Vagina (tissue), 2 donors: ENCODE measurements around the gene ZNF273. TPM values are rescaled to one million over a fixed set of nuclear protein-coding genes. Genes with fewer than 3 reads are reported as not detected.

ENCODE experiments used
- DNase-seq, 2 donors: peaks; one replicate each; pipeline ENCODE4 v3.0.0-alpha.2; 2017; ENCODE audit errors: extremely low spot score in 2 of 2
- H3K27ac ChIP-seq: fragments of 200-600 bp; sonication (generic); one replicate; pipeline ENCODE4 v1.5.1; 2019
- H3K27me3 ChIP-seq: fragments of 200-600 bp; sonication (generic); one replicate; pipeline ENCODE4 v1.5.1; 2019
- H3K36me3 ChIP-seq, 2 donors: fragments of 200-600 bp; sonication (generic); one replicate each; pipeline ENCODE4 v1.5.1; 2017 to 2019
- H3K4me1 ChIP-seq: fragments of 200-600 bp; sonication (generic); one replicate; pipeline ENCODE4 v1.5.1; 2019
- H3K4me3 ChIP-seq, 2 donors: fragments of 200-600 bp; sonication (generic); 1 replicate in 1 of 2; 2 replicates in 1 of 2; pipeline ENCODE4 v1.5.1; 2016 to 2019
- H3K9me3 ChIP-seq: fragments of 200-600 bp; sonication (generic); one replicate; pipeline ENCODE4 v1.5.1; 2019
- POLR2A ChIP-seq, 2 donors: fragments of 450-650 bp; IDR thresholded peaks; one replicate each; pipeline ENCODE4 v1.6.1; 2017; ENCODE audit warnings: antibody characterized with exemption in 2 of 2, mild to moderate bottlenecking in 2 of 2, moderate library complexity in 2 of 2
- POLR2AphosphoS5 ChIP-seq, 2 donors: sonication (generic); formaldehyde crosslinking; IDR thresholded peaks; one replicate each; pipeline ENCODE4 v1.9.0; 2017; ENCODE audit warnings: antibody characterized with exemption in 2 of 2, mild to moderate bottlenecking in 2 of 2, low read depth in 1 of 2; ENCODE audit not compliant: insufficient read depth in 1 of 2
- intact Hi-C: fragments of 100-400 bp; cut with DNase I; formaldehyde crosslinking; loops from one replicate; pipeline ENCODE4 v1.15.1; 2023
- total RNA-seq: library from RNA; depleted of rRNA; stranded (reverse); fragments of >200 nt; gene quantifications from one replicate; pipeline ENCODE4 v1.2.3, GENCODE V29; 2016
- TF ChIP-seq, protein P1 (sequence below), 3 experiments: fragments of 450-650 bp in 2 of 3; fragments of 200-600 bp in 1 of 3; sonication (generic) in 1 of 3; IDR thresholded peaks; one replicate each; pipeline ENCODE4 v1.5.1; 2017 to 2019; ENCODE audit warnings: antibody characterized with exemption in 3 of 3, mild to moderate bottlenecking in 2 of 3, moderate library complexity in 2 of 3

ZNF273 gene
- total RNA-seq, 1 donor from 2014 or later: 47.4 TPM

DNA sequence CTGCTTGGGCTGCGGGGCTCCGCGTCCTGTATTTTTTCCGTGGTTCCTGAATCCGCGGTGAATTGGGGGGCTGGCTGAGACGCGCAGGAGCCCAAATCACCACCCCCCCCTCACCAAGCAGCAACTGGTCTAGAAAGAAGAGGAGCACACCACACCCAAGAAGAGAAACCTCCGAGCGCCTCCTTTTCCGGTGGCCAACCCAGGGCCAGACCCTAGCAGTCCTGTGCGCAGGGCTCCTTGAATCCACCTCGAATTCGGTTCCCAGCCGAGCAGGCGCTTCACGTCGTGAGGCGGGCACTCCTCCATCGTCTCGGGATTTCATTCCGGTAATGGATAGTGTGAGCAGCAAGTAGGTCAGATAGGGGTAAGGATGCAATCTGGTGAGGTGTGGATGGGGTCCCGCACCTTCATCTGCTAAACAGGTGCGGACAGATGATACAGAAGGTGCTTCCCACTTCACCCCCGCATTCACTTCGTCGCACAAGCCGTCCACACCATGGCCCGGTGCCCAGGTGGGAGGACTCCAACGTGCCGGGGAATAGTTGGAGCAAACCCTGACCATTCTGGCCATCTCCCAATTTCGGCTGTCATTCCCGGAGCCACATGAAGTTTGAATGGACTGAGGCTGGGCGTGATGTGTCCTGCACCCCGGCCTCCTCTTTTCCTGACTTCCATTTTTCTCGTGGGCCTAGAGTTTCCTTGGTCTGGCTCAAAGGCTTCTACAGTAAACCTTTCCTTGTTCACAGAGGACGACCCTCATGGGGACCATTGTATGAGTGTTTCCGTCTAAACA lies 19.8 kb upstream of the ZNF273 start:
- TF ChIP-seq, protein P1, sequence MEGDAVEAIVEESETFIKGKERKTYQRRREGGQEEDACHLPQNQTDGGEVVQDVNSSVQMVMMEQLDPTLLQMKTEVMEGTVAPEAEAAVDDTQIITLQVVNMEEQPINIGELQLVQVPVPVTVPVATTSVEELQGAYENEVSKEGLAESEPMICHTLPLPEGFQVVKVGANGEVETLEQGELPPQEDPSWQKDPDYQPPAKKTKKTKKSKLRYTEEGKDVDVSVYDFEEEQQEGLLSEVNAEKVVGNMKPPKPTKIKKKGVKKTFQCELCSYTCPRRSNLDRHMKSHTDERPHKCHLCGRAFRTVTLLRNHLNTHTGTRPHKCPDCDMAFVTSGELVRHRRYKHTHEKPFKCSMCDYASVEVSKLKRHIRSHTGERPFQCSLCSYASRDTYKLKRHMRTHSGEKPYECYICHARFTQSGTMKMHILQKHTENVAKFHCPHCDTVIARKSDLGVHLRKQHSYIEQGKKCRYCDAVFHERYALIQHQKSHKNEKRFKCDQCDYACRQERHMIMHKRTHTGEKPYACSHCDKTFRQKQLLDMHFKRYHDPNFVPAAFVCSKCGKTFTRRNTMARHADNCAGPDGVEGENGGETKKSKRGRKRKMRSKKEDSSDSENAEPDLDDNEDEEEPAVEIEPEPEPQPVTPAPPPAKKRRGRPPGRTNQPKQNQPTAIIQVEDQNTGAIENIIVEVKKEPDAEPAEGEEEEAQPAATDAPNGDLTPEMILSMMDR (IDR thresholded peaks at IDR 0.05): no peak
- no peak for TF ChIP-seq POLR2AphosphoS5 (IDR thresholded peaks at IDR 0.05; ENCODE audit: insufficient read depth in 1 of 2, low read depth in 1 of 2)
- no peak for TF ChIP-seq POLR2A (IDR thresholded peaks at IDR 0.05)
- H3K9me3 ChIP-seq: no peaks in the 10 kb centered on the region
- peaks cover 32% of the 10 kb centered on the region for H3K4me1 ChIP-seq
- H3K36me3 ChIP-seq: no peaks in the 10 kb centered on the region
- DNase-seq: peak; percentile 56 to 79
- no peaks in the 10 kb centered on the region for H3K27me3 ChIP-seq
- peak overlapping the region; percentile 31 for H3K27ac ChIP-seq
- intact Hi-C loops: no loop called here
- H3K4me3 ChIP-seq: peak overlapping the region; percentile 51 to 59

DNA sequence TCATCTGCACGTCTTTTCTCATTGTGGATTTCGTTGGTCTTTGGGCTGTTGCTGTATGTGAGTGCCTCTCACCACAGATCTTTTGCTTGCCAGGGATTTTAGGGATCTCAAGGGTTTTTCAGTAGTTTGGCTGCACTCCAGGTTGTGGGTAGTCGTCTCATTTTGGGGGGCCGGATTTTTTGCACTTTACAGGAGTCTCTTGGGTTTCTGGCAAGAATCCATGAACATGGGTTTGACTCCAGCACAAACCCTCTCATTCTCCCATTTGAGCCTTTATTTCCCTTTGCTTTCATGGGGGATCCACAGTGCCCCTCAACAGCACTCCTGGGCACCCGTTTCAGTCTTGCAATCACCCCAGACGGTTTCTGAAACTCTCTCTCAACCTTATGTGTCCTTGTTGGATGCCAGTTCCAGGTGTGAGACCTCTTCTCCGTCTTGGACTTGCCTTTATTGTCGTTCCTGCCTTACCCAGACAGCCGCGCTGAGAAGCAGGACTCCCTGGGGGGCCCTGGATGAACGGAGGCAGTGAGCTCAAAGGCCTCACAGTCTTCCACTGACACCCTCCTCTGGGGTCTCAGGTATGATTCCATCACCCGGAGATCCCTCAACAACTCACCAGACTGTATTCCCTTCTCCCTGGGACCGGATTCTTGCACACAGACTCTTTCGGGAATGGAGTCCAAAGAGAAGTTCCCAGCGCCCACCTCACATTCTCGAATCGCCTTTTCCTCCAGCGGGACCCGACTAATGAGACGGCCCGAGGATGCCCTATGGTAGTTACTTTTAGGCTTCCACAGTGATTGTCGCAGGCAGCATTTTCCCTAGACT lies 18.8 kb upstream of the ZNF273 start:
- DNase-seq: peak; percentile 56 to 90
- Histone ChIP-seq H3K9me3 (no peaks in the 10 kb centered on the region), H3K4me3 (no peak overlapping the region), H3K27me3 (no peaks in the 10 kb centered on the region), H3K27ac (no peak overlapping the region), H3K4me1 (peaks cover 42% of the 10 kb centered on the region), H3K36me3 (no peaks in the 10 kb centered on the region)
- intact Hi-C loops: no loop called here
- TF ChIP-seq, protein P1 (IDR thresholded peaks at IDR 0.05): no peak
- TF ChIP-seq POLR2AphosphoS5 (IDR thresholded peaks at IDR 0.05; ENCODE audit: insufficient read depth in 1 of 2, low read depth in 1 of 2) (no peak), POLR2A (IDR thresholded peaks at IDR 0.05) (no peak)

DNA sequence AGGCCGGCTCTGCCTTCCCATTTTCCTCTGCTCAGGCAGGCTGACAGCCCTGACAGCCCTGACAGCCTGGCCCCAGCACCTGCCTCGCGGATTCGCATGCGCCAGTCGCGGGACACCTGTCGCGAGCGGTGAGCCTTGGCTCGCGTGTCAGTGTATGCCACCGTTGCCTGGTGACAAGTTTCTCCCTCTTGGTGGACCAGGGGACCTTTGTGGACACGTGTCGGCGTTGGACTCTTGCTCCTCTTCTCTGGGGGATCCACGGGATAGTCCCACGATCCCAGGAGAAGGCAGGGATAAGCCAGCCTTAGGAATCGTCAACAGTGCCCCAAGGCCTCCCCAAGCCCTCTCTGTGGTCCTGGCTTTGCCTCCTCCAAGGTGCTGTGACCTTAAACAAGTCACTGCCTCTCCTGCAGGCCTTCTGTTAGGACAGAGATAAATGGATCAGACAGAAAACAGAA lies 18.1 kb upstream of the ZNF273 start:
- peak; percentile 37 to 71 for DNase-seq
- Histone ChIP-seq H3K4me1 (peaks cover 48% of the 10 kb centered on the region), H3K36me3 (no peaks in the 10 kb centered on the region), H3K27ac (no peak overlapping the region), H3K4me3 (no peak overlapping the region), H3K27me3 (no peaks in the 10 kb centered on the region), H3K9me3 (no peaks in the 10 kb centered on the region)
- TF ChIP-seq POLR2A (IDR thresholded peaks at IDR 0.05): no peak
- no peak for TF ChIP-seq POLR2AphosphoS5 (IDR thresholded peaks at IDR 0.05; ENCODE audit: insufficient read depth in 1 of 2, low read depth in 1 of 2)
- TF ChIP-seq, protein P1 (IDR thresholded peaks at IDR 0.05): no peak
- intact Hi-C loops: no loop called here

DNA sequence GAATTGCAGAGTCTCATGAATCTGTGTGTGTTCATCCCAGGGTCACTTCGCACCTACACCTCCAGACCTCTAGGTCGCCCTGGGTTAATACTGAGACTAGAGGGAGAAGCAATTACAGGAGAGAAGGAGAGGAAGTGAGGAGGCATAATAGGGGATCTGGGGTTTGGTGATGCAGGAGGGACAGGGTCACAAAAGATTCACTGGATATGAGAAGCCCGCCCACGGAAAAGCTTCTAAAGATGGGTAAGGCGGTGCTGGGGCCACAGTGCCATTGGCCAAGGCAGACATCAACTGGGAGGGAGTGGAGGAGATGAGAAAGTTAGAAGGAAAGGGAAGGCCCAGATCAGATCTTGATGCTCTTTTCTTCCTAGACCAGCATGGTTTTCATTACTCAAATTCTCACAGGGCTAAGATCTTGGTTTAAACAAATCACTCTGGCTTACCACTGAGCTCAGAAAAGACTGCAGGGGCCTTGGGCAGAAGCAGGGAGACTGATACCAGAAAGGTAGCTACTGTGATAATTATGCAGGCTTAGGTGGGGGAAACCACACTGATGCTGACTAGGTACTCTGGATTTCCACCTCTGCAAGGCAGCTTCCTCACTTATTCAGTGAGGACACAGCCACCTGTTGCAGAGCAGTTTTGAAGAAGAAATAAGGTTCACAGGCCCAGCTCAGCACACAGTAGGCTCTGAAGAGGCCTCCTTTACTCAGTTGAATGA lies 17.4 kb upstream of the ZNF273 start:
- peak in 1 of 2 donors; percentile 43 for DNase-seq
- TF ChIP-seq POLR2AphosphoS5 (IDR thresholded peaks at IDR 0.05; ENCODE audit: insufficient read depth in 1 of 2, low read depth in 1 of 2): no peak
- no peaks in the 10 kb centered on the region for H3K36me3 ChIP-seq
- H3K9me3 ChIP-seq: no peaks in the 10 kb centered on the region
- intact Hi-C loops: no loop called here
- H3K4me3 ChIP-seq: no peak overlapping the region
- H3K4me1 ChIP-seq: peaks cover 55% of the 10 kb centered on the region
- no peak overlapping the region for H3K27ac ChIP-seq
- no peaks in the 10 kb centered on the region for H3K27me3 ChIP-seq

DNA sequence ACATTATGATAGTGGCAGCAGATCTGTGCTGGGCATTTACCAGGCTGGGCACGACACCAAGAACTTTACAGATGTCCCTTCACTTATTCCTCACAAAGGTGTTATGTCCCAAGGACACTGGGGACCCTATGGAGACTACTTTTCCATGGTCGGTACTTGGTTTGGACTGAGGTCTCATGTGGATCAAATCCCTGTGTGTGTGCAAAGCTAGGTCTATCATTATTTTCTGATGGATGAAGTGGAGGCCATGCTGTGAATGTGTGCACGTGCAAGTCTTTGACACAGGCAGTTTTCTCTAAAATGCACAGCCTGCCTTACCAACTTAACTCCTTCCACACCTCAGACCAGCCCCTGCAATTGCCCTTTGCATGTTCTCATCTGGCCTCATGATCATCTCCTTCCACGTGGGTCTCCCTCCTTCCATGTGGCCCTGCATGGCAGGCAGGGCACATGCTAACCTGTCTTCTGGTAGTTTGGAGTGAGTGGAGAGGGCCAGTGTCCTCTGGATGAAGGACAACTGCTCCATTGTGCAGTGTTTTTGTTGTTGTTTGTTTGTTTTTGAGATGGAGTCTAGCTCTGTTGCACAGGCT lies 16.0 kb upstream of the ZNF273 start:
- H3K4me3 ChIP-seq: no peak overlapping the region
- no peaks in the 10 kb centered on the region for H3K36me3 ChIP-seq
- H3K4me1 ChIP-seq: peaks cover 64% of the 10 kb centered on the region
- intact Hi-C loops: no loop called here
- H3K27ac ChIP-seq: no peak overlapping the region
- no peaks in the 10 kb centered on the region for H3K9me3 ChIP-seq
- TF ChIP-seq POLR2AphosphoS5 (IDR thresholded peaks at IDR 0.05; ENCODE audit: insufficient read depth in 1 of 2, low read depth in 1 of 2): no peak
- no peak for TF ChIP-seq POLR2A (IDR thresholded peaks at IDR 0.05)
- TF ChIP-seq, protein P1 (IDR thresholded peaks at IDR 0.05): no peak
- no peaks in the 10 kb centered on the region for H3K27me3 ChIP-seq
- peak; percentile 42 to 55 for DNase-seq
